ENCODE measurements around the gene TFEC. TPM values are rescaled to one million over a fixed set of nuclear protein-coding genes. Genes with fewer than 3 reads are reported as not detected.
A peak's percentile ranks its signal among the peaks of the same experiment; 100 is the strongest.

The TFEC gene
- total RNA-seq (2021) = not detected in 2 replicates
- long read RNA-seq = 0 reads

GRCh38 chr7:116030651-116031276 is at the start of gene TFEC:
TSS of gene TFEC (minus strand) at chr7:116030763. CDS start at chr7:115984441, 46,322 bp downstream.
- Histone ChIP-seq H4K20me1 (ENCODE audit: control insufficient read depth, insufficient read depth, insufficient read length) (no peaks in the 10 kb centered on the region), H2BK12ac (ENCODE audit: insufficient read length, low read depth, low read length) (no peak within 1 kb of the TSS), H3K4me2 (ENCODE audit: insufficient read depth, insufficient read length, low read length) (no peak within 1 kb of the TSS), H2BK5ac (ENCODE audit: insufficient read length, low read length) (no peak within 1 kb of the TSS), H3K18ac (ENCODE audit: insufficient read length, low read depth, low read length) (no peak within 1 kb of the TSS), H2BK20ac (ENCODE audit: low read depth, low read length, poor library complexity, severe bottlenecking) (no peak within 1 kb of the TSS), H3K4me1 (ENCODE audit: insufficient read depth, low read length) (no peaks in the 10 kb centered on the region), H3T11ph (ENCODE audit: low read length) (no peak within 1 kb of the TSS), H3K4ac (ENCODE audit: low read depth, low read length) (no peak within 1 kb of the TSS), H2BK15ac (ENCODE audit: low read depth, low read length) (no peak within 1 kb of the TSS), H4K8ac (replicated peaks; ENCODE audit: insufficient read length, low read depth, low read length) (no peak within 1 kb of the TSS), H3K56ac (ENCODE audit: insufficient read length, low read depth, low read length) (no peak within 1 kb of the TSS), H4K5ac (ENCODE audit: insufficient read length, low read depth, low read length) (no peak within 1 kb of the TSS), H3K9me3 (ENCODE audit: control insufficient read depth, low read depth, low read length) (no peaks in the 10 kb centered on the region), H2AK5ac (ENCODE audit: insufficient read length, low read length) (no peak within 1 kb of the TSS), H3K79me1 (ENCODE audit: insufficient read depth, low read depth, low read length, poor library complexity, severe bottlenecking) (no peaks in the 10 kb centered on the region), H3K14ac (ENCODE audit: insufficient read depth, low read length) (no peak within 1 kb of the TSS), H3K9ac (ENCODE audit: extremely low read depth, insufficient read length, low read length) (no peak within 1 kb of the TSS), H3K27me3 (ENCODE audit: insufficient read depth, low read length) (no peaks in the 10 kb centered on the region), H4K91ac (ENCODE audit: insufficient read length, low read depth, low read length) (no peak within 1 kb of the TSS), H3K23ac (ENCODE audit: insufficient read length, low read depth, low read length) (no peak within 1 kb of the TSS), H2AFZ (ENCODE audit: low read length) (peak within 1 kb of the TSS; percentile 10), H3K79me2 (ENCODE audit: insufficient read depth, low read length) (no peaks in the 10 kb centered on the region), H3K27ac (ENCODE audit: insufficient read length, low read depth, low read length) (no peak within 1 kb of the TSS), H2BK120ac (ENCODE audit: low read depth, low read length, poor library complexity, severe bottlenecking) (no peak within 1 kb of the TSS), H3K23me2 (ENCODE audit: insufficient read length, low read depth, low read length, poor library complexity, severe bottlenecking) (no peaks in the 10 kb centered on the region)
- Mint-ChIP-seq H3K9me3 (no peaks in the 10 kb centered on the region), H3K27me3 (ENCODE audit: low read depth) (no peaks in the 10 kb centered on the region), H3K4me1 (peaks cover 0 to 5% of the 10 kb centered on the region in 2 experiments; a peak in 2 of 4 replicates), H3K27ac (peak within 1 kb of the TSS in 2 of 3 experiments; percentile 12 to 17; a peak in 2 of 7 replicates), H3K4me3 (no peak within 1 kb of the TSS), H3K36me3 (ENCODE audit: insufficient read depth in 1 of 3, low read depth in 3 of 3) (no peaks in the 10 kb centered on the region)
- TF ChIP-seq CTCF (conservative IDR thresholded peaks at IDR 0.05) = no peak
- no peak for DNase-seq
- WGBS (ENCODE audit: extremely low coverage, insufficient read length, low lambda C conversion rate) = no CpG with 5 or more reads among the region's 3 CpGs

Measured in H9 (cell line).